RWPE1 (cell line): ENCODE data around the gene ARL16.

Experiments
- CTCF ChIA-PET: fragments of 350-600 bp; sonication (Branson Sonifier 250); formaldehyde crosslinking; extraction: SDS; loops from one replicate; lab custom pipeline; 2021; lab: Yijun Ruan, JAX
- POLR2A ChIA-PET: fragments of 400-600 bp; formaldehyde crosslinking; extraction: SDS; loops from one replicate; lab custom pipeline; 2020; ENCODE audit warnings: antibody characterized with exemption; ENCODE audit not compliant: low non-redundant PET; lab: Yijun Ruan, JAX
- DNase-seq: peaks from one replicate; pipeline ENCODE4 v3.0.0; 2012; ENCODE audit warnings: low spot score
- H3K27ac ChIP-seq: fragments of 450-650 bp; 2 replicates; pipeline ENCODE4 v1.5.1; 2017
- CTCF ChIP-seq: fragments of 450-650 bp; conservative IDR thresholded peaks from 2 replicates; pipeline ENCODE4 v1.5.1; 2017; ENCODE audit warnings: low read depth, mild to moderate bottlenecking

Gene ARL16

GRCh38 chr17:81707725-81708646, 24.4 kb upstream of the ARL16 start:
- ChIA-PET CTCF (interaction anchor here (0.6 kb wide), 1 partner anchor 184 kb away, joined by 3 read pairs; no protein-coding TSS in a partner anchor), POLR2A (interaction anchor here (0.6 kb wide), 1 partner anchor 185 kb away, joined by 4 read pairs; no protein-coding TSS in a partner anchor)
- no peak for DNase-seq
- peak overlapping the region; percentile 89 for H3K27ac ChIP-seq
- no peak for TF ChIP-seq CTCF

GRCh38 chr17:81706757-81707624, 23.4 kb upstream of the ARL16 start:
- ChIA-PET CTCF (interaction anchor here (0.6 kb wide), 1 partner anchor 137 kb away, joined by 4 read pairs; no protein-coding TSS in a partner anchor), POLR2A (no interaction called here)
- no peak for DNase-seq
- peak overlapping the region; percentile 89 for H3K27ac ChIP-seq
- TF ChIP-seq CTCF = no peak

GRCh38 chr17:81706232-81706611, 22.6 kb upstream of the ARL16 start:
- POLR2A ChIA-PET = no interaction called here

GRCh38 chr17:81705518-81706231, 22.1 kb upstream of the ARL16 start:
- ChIA-PET POLR2A (no interaction called here), CTCF (no interaction called here)
- peak overlapping the region; percentile 89 for H3K27ac ChIP-seq
- DNase-seq = no peak
- TF ChIP-seq CTCF = no peak

More at GRCh38 chr17:81706232-81706611, 22.6 kb upstream of the ARL16 start:
- CTCF ChIA-PET = no interaction called here
- DNase-seq = no peak
- no peak for TF ChIP-seq CTCF
- peak overlapping the region; percentile 89 for H3K27ac ChIP-seq

- DNase-seq = no peak
- CTCF ChIA-PET = no interaction called here
- TF ChIP-seq CTCF = no peak
- POLR2A ChIA-PET = interaction anchor here (1.4 kb wide), 1 partner anchor 19 kb away, joined by 6 read pairs; no protein-coding TSS in a partner anchor
- peak overlapping the region; percentile 89 for H3K27ac ChIP-seq
Observed at GRCh38 chr17:81703747-81704654, 20.4 kb upstream of the ARL16 start.
